GM12875 (cell line): Measurements from ENCODE around the gene SCYGR4.

Experiments used
- H3K4me3 ChIP-seq: one replicate; pipeline ENCODE4 v1.5.1; 2011; ENCODE audit warnings: low read depth, low read length, control low read depth
- TF ChIP-seq, protein P1 (sequence below): IDR thresholded peaks from 2 replicates; pipeline ENCODE4 v1.5.1; 2011; ENCODE audit warnings: low read depth, mild to moderate bottlenecking, control low read depth, inconsistent platforms, low read length, moderate library complexity, borderline replicate concordance; ENCODE audit not compliant: insufficient read depth

Gene SCYGR4

DNA sequence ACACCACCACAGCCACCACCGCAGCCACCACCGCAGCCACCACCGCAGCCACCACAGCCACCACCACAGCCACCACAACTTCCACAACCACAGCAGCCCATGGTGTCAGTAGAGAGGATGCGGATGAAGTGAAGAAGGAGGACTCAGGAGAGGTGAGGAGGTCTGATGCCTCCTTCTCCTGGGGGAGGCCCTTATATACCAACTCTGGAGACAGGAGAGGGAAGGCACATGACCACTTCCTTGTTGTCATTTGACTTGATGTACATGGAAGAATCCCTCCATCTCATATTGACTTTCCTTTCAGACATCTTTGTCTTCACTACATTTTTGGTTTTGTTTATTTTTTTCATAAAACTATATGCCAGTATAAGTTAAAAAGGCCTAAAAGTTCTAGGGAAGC, 2.6 kb upstream of the SCYGR4 start, which contains the start of gene SCYGR3:
SCYGR3 (minus strand) TSS at position 101 of the 400 bp plus-strand sequence; CDS start at position 101, 0 bp downstream.
- no peak within 1 kb of the TSS for H3K4me3 ChIP-seq

GRCh38 chr2:227615181-227615580, 2.1 kb upstream of the SCYGR4 start:
- TF ChIP-seq, protein P1, sequence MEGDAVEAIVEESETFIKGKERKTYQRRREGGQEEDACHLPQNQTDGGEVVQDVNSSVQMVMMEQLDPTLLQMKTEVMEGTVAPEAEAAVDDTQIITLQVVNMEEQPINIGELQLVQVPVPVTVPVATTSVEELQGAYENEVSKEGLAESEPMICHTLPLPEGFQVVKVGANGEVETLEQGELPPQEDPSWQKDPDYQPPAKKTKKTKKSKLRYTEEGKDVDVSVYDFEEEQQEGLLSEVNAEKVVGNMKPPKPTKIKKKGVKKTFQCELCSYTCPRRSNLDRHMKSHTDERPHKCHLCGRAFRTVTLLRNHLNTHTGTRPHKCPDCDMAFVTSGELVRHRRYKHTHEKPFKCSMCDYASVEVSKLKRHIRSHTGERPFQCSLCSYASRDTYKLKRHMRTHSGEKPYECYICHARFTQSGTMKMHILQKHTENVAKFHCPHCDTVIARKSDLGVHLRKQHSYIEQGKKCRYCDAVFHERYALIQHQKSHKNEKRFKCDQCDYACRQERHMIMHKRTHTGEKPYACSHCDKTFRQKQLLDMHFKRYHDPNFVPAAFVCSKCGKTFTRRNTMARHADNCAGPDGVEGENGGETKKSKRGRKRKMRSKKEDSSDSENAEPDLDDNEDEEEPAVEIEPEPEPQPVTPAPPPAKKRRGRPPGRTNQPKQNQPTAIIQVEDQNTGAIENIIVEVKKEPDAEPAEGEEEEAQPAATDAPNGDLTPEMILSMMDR: no peak

More for the DNA sequence above, 2.6 kb upstream of the SCYGR4 start, which contains the start of gene SCYGR3:
- TF ChIP-seq, protein P1: no peak

DNA sequence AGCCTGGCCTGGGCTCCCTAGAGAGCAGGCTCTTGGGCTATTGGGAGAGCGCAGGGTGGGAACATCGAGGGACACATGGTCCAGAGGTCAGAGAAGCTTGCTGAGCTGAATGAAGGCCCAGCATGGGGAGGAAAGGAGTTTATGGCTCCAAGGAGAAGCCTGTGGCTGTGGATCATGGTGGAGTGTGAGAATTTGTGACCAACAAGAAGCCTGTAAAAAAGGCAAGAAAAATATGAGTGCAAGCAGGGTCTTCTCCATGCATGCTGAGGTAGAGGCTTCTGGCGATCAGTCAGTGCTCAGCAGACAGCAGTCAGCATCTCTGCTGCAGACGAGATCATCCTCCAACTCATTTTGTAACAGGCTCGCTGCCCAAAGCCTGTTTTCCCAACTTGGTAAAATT, 1.4 kb upstream of the SCYGR4 start:
- no peak overlapping the region for H3K4me3 ChIP-seq
- TF ChIP-seq, protein P1: no peak

More at GRCh38 chr2:227615181-227615580, 2.1 kb upstream of the SCYGR4 start:
- H3K4me3 ChIP-seq: no peak overlapping the region

DNA sequence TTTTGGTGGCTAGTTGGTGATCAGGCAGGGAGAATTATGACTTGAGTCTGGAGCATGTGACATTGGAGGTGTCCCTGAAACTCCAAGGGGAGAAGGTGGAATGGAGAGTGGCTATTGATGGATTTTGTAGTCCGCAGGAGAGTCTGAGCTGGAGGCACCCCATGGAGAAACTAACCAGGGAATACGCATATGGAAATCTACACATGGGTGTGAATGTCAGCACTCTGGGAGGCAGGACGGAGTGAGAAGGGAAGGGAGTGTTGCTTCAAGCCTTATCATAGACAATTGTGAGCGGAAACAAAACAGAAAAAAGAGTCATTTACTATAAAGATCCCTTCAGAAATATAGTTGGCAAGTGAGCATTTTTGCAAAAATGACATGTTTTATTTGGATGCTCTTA, 667 bp upstream of the SCYGR4 start:
- TF ChIP-seq, protein P1: no peak
- H3K4me3 ChIP-seq: no peak overlapping the region

- TF ChIP-seq, protein P1: no peak
- no peak overlapping the region for H3K4me3 ChIP-seq
These were observed 5.9 kb downstream of the SCYGR4 start for GRCh38 chr2:227623226-227623625.

DNA sequence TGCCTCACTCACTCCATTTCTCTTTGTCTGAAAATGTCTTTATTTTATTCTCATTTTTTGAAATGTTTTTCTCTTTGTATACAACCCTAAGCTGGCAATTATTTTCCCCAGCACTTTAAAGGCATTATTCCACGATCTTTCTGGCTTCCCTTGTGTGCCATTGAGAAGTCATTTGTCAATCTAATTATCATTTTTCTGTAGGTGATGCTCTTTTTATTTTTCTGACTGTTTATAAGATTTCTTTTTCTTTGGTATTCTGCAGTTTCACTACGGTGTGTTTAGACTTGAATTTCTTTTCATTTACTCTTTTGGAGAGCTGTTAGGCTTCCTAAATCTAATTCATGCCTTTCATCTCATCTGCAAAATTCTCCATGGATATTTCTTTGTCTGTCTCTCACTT, 8.1 kb downstream of the SCYGR4 start:
- TF ChIP-seq, protein P1: no peak
- no peak overlapping the region for H3K4me3 ChIP-seq

DNA sequence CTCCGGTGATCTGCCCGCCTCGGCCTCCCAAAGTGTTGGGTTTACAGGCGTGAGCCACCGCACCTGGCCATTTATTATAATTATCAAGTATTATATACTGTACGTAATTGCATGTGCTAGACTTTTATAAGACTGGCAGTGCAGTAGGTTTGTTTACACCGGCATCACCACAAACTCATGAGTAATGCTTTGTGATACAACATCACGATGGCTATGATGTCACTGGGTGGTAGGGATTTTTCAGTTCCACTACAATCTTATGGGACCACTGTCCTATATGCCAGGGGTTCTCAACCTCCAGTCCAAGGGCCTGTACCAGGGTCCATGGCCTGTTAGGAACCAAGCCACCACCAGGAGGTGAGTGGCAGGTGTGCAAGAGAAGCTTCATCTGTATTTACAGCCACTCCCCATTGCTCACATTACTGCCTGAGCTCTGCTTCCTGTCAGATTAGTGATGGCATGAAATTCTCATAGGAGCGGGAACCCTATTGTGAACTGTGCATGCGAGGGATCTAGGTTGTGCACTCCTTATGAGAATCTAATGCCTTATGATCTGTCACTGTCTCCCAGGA, 9.4 kb downstream of the SCYGR4 start:
- TF ChIP-seq, protein P1: no peak
- no peak overlapping the region for H3K4me3 ChIP-seq
